Germinal center (tissue), 1 donor: Measurements from ENCODE around the gene LSM3.

Experiments
- DNase-seq: peaks from one replicate; pipeline ENCODE4 v3.0.0; 2012; ENCODE audit warnings: mixed read lengths, low spot score

Gene LSM3

GRCh38 chr3:14241716-14242115, 63.1 kb downstream of the LSM3 start:
- DNase-seq = no peak

- no peak for DNase-seq
These were observed 64.1 kb downstream of the LSM3 start for GRCh38 chr3:14242490-14243311.

- DNase-seq = no peak
These were observed 65.2 kb downstream of the LSM3 start for GRCh38 chr3:14243782-14244181.

- DNase-seq = no peak
These were observed 66.1 kb downstream of the LSM3 start for GRCh38 chr3:14244521-14245247.

GRCh38 chr3:14245248-14245639, 66.6 kb downstream of the LSM3 start:
- DNase-seq = no peak

- DNase-seq = no peak
These were observed 67.2 kb downstream of the LSM3 start for GRCh38 chr3:14245822-14246221.

- DNase-seq = no peak
These were observed 67.8 kb downstream of the LSM3 start for GRCh38 chr3:14246414-14246813.

- DNase-seq = no peak
These were observed 69.8 kb downstream of the LSM3 start for GRCh38 chr3:14248477-14248848.

GRCh38 chr3:14248849-14249523, 70.4 kb downstream of the LSM3 start:
- no peak for DNase-seq
